Panc1 (cell line): ENCODE data around the gene MAML3.

ENCODE experiments used
- CTCF ChIP-seq: fragments of 450-650 bp; IDR thresholded peaks from 2 replicates; pipeline ENCODE4 v1.5.1; 2017; ENCODE audit warnings: mild to moderate bottlenecking
- POLR2AphosphoS5 ChIP-seq: IDR thresholded peaks from 2 replicates; pipeline ENCODE4 v1.6.1; 2012; ENCODE audit warnings: mild to moderate bottlenecking, low read depth, low read length, moderate library complexity
- REST ChIP-seq, 2 experiments: IDR thresholded peaks; 2 replicates each; pipeline ENCODE4 v1.6.1; 2011 to 2012; ENCODE audit warnings: low read depth in 2 of 2, control low read depth in 1 of 2, low read length in 1 of 2, mild to moderate bottlenecking in 1 of 2, moderate library complexity in 1 of 2; ENCODE audit not compliant: insufficient read depth in 1 of 2
- TCF7L2 ChIP-seq: IDR thresholded peaks from 2 replicates; pipeline ENCODE4 v1.6.1; 2011; ENCODE audit warnings: mild to moderate bottlenecking, low read depth, low read length, inconsistent platforms

GRCh38 chr4:140189805-140190204 is 35.8 kb upstream of the MAML3 start:
- TF ChIP-seq CTCF = no peak
- no peak for TF ChIP-seq TCF7L2
- TF ChIP-seq REST (IDR thresholded peaks at IDR 0.05; ENCODE audit: insufficient read depth in 1 of 2, low read depth in 2 of 2, low read length in 1 of 2) = no peak
- no peak for TF ChIP-seq POLR2AphosphoS5
